ENCODE measurements around the gene PDE1C. TPM values are rescaled to one million over a fixed set of nuclear protein-coding genes. Genes with fewer than 3 reads are reported as not detected.
"Not testable (repeated sequence)": the region's sequence is repeated elsewhere in the genome, so short reads cannot be mapped to it uniquely, and the experiment has no call there.

PDE1C gene
- total RNA-seq, 1 donor from 2014 or later, result 0.26 TPM

- DNase-seq (ENCODE audit: low read depth, low spot score), result no peak
- Mint-ChIP-seq H3K36me3 (ENCODE audit: low read depth) (no peaks in the 10 kb centered on the region), H3K27me3 (ENCODE audit: low read depth) (no peaks in the 10 kb centered on the region), H3K27ac (ENCODE audit: unreplicated experiment) (no peak overlapping the region), H3K9me3 (peaks cover 10% of the 10 kb centered on the region), H3K4me1 (no peaks in the 10 kb centered on the region), H3K4me3 (no peak overlapping the region)
- no peak for TF ChIP-seq CTCF (conservative IDR thresholded peaks at IDR 0.05)
Measured at GRCh38 chr7:32022966-32023365, 47.2 kb downstream of the PDE1C start.

- no peaks in the 10 kb centered on the region for H3K36me3 Mint-ChIP-seq (ENCODE audit: low read depth)
- TF ChIP-seq CTCF (conservative IDR thresholded peaks at IDR 0.05), result no peak
- no peaks in the 10 kb centered on the region for H3K27me3 Mint-ChIP-seq (ENCODE audit: low read depth)
- no peak for DNase-seq (ENCODE audit: low read depth, low spot score)
- H3K4me1 Mint-ChIP-seq, result no peaks in the 10 kb centered on the region
- no peak overlapping the region for H3K4me3 Mint-ChIP-seq
- peaks cover 18% of the 10 kb centered on the region for H3K9me3 Mint-ChIP-seq
- no peak overlapping the region for H3K27ac Mint-ChIP-seq (ENCODE audit: unreplicated experiment)
Measured at GRCh38 chr7:32020551-32021159, 49.6 kb downstream of the PDE1C start.

GRCh38 chr7:32018845-32019578, 51.2 kb downstream of the PDE1C start:
- Mint-ChIP-seq H3K27ac (ENCODE audit: unreplicated experiment) (no peak overlapping the region), H3K4me1 (no peaks in the 10 kb centered on the region), H3K36me3 (ENCODE audit: low read depth) (no peaks in the 10 kb centered on the region), H3K9me3 (peaks cover 21% of the 10 kb centered on the region), H3K4me3 (no peak overlapping the region), H3K27me3 (ENCODE audit: low read depth) (no peaks in the 10 kb centered on the region)
- no peak for TF ChIP-seq CTCF (conservative IDR thresholded peaks at IDR 0.05)
- no peak for DNase-seq (ENCODE audit: low read depth, low spot score)

GRCh38 chr7:32015133-32015532, 55.1 kb downstream of the PDE1C start:
- no peaks in the 10 kb centered on the region for H3K4me1 Mint-ChIP-seq
- TF ChIP-seq CTCF (conservative IDR thresholded peaks at IDR 0.05), result no peak
- H3K4me3 Mint-ChIP-seq, result no peak overlapping the region
- H3K27me3 Mint-ChIP-seq (ENCODE audit: low read depth), result no peaks in the 10 kb centered on the region
- H3K27ac Mint-ChIP-seq (ENCODE audit: unreplicated experiment), result no peak overlapping the region
- H3K9me3 Mint-ChIP-seq, result peaks cover 30% of the 10 kb centered on the region
- no peak for DNase-seq (ENCODE audit: low read depth, low spot score)
- no peaks in the 10 kb centered on the region for H3K36me3 Mint-ChIP-seq (ENCODE audit: low read depth)

GRCh38 chr7:32013471-32013870, 56.7 kb downstream of the PDE1C start:
- not testable (repeated sequence) for H3K27me3 Mint-ChIP-seq (ENCODE audit: low read depth)

GRCh38 chr7:32005577-32005976, 64.6 kb downstream of the PDE1C start:
- Mint-ChIP-seq H3K4me1 (no peaks in the 10 kb centered on the region), H3K4me3 (no peak overlapping the region), H3K27me3 (ENCODE audit: low read depth) (no peaks in the 10 kb centered on the region), H3K9me3 (peaks cover 17% of the 10 kb centered on the region), H3K27ac (ENCODE audit: unreplicated experiment) (no peak overlapping the region), H3K36me3 (ENCODE audit: low read depth) (peaks cover 2% of the 10 kb centered on the region)
- TF ChIP-seq CTCF (conservative IDR thresholded peaks at IDR 0.05), result no peak
- DNase-seq (ENCODE audit: low read depth, low spot score), result no peak

More at GRCh38 chr7:32013471-32013870, 56.7 kb downstream of the PDE1C start:
- H3K27ac Mint-ChIP-seq (ENCODE audit: unreplicated experiment); H3K4me3 Mint-ChIP-seq; H3K4me1 Mint-ChIP-seq; DNase-seq (ENCODE audit: low read depth, low spot score); H3K36me3 Mint-ChIP-seq (ENCODE audit: low read depth): not testable (repeated sequence)
- peaks cover 23% of the 10 kb centered on the region for H3K9me3 Mint-ChIP-seq
